IMR-90 (cell line): Measurements from ENCODE around the gene MED17. TPM values are rescaled to one million over a fixed set of nuclear protein-coding genes. Genes with fewer than 3 reads are reported as not detected.

ENCODE experiments used
- ATAC-seq: fragments of 200-7000 bp; cut with Tn5 transposase; 2 replicates; pipeline ENCODE4 v1.9.1; 2020; ENCODE audit warnings: low read depth, mild to moderate bottlenecking, moderate library complexity
- BruUV-seq: library from RNA; stranded (reverse); fragments of 400-500 nt; replicated peaks from 2 replicates; lab custom pipeline; 2021; lab: Mats Ljungman, UMichigan
- CTCF ChIA-PET: fragments of 300-600 bp; formaldehyde crosslinking; extraction: SDS; loops from one replicate; lab custom pipeline; 2021; ENCODE audit warnings: antibody characterized with exemption; lab: Yijun Ruan, JAX
- POLR2A ChIA-PET: fragments of 300-600 bp; sonication (Branson Sonifier 250); formaldehyde crosslinking; loops from one replicate; lab custom pipeline; 2022; ENCODE audit warnings: antibody characterized with exemption; ENCODE audit not compliant: unreplicated experiment; lab: Charles Lee
- DNase-seq: peaks from one replicate; pipeline ENCODE4 v3.0.0; 2013
- H2AFZ ChIP-seq: replicated peaks from 2 replicates; pipeline ENCODE3; 2013; ENCODE audit warnings: low read length, mild to moderate bottlenecking; ENCODE audit not compliant: poor library complexity
- H2AK5ac ChIP-seq: 2 replicates; pipeline ENCODE4 v1.6.1; 2013; ENCODE audit warnings: low read depth, low read length, inconsistent platforms
- H2AK9ac ChIP-seq: replicated peaks from 2 replicates; pipeline ENCODE3; 2013; ENCODE audit warnings: mild to moderate bottlenecking, low read depth, low read length, moderate library complexity; ENCODE audit not compliant: poor library complexity
- H2BK120ac ChIP-seq: 2 replicates; pipeline ENCODE4 v1.6.1; 2013; ENCODE audit warnings: low read depth, low read length, inconsistent platforms
- H2BK15ac ChIP-seq: 3 replicates; pipeline ENCODE4 v1.6.1; 2013; ENCODE audit warnings: low read depth, low read length, inconsistent platforms
- H2BK20ac ChIP-seq: 2 replicates; pipeline ENCODE4 v1.6.1; 2013; ENCODE audit warnings: low read depth, mild to moderate bottlenecking, inconsistent platforms, low read length, moderate library complexity
- H2BK5ac ChIP-seq: 2 replicates; pipeline ENCODE4 v1.6.1; 2013; ENCODE audit warnings: mild to moderate bottlenecking, low read depth, low read length, inconsistent platforms; ENCODE audit not compliant: poor library complexity, severe bottlenecking
- H3K14ac ChIP-seq: replicated peaks from 2 replicates; pipeline ENCODE4 v1.6.1; 2013; ENCODE audit warnings: low read depth, low read length, inconsistent platforms
- H3K18ac ChIP-seq: 2 replicates; pipeline ENCODE4 v1.6.1; 2013; ENCODE audit warnings: low read depth, low read length, control low read depth
- H3K23ac ChIP-seq: 2 replicates; pipeline ENCODE4 v1.6.1; 2013; ENCODE audit warnings: low read depth, low read length, inconsistent platforms
- H3K27ac ChIP-seq: 2 replicates; pipeline ENCODE4 v1.5.1; 2013; ENCODE audit warnings: mild to moderate bottlenecking, control low read depth, low read length; ENCODE audit not compliant: insufficient read depth
- H3K27me3 ChIP-seq: 2 replicates; pipeline ENCODE4 v1.6.1; 2013; ENCODE audit warnings: low read length; ENCODE audit not compliant: control insufficient read depth, insufficient read depth
- H3K36me3 ChIP-seq: 2 replicates; pipeline ENCODE4 v1.6.1; 2013; ENCODE audit warnings: low read length, mixed read lengths; ENCODE audit not compliant: control insufficient read depth, insufficient read depth
- H3K4ac ChIP-seq: 2 replicates; pipeline ENCODE4 v1.6.1; 2013; ENCODE audit warnings: low read depth, low read length, inconsistent platforms
- H3K4me1 ChIP-seq: 2 replicates; pipeline ENCODE4 v1.6.1; 2013; ENCODE audit warnings: low read length, mixed read lengths; ENCODE audit not compliant: control insufficient read depth, insufficient read depth
- H3K4me2 ChIP-seq: 2 replicates; pipeline ENCODE4 v1.6.1; 2013; ENCODE audit warnings: low read depth, mild to moderate bottlenecking, control low read depth, low read length, moderate library complexity
- H3K4me3 ChIP-seq: 2 replicates; pipeline ENCODE4 v1.5.1; 2013; ENCODE audit warnings: low read depth, mild to moderate bottlenecking, control low read depth, low read length, moderate library complexity; ENCODE audit not compliant: insufficient read depth
- H3K56ac ChIP-seq: 2 replicates; pipeline ENCODE4 v1.6.1; 2013; ENCODE audit warnings: low read length, inconsistent platforms; ENCODE audit not compliant: insufficient read depth; ENCODE audit errors: extremely low read depth
- H3K79me1 ChIP-seq, 2 experiments: 2 replicates each; pipeline ENCODE4 v1.6.1; 2013; ENCODE audit warnings: low read length in 2 of 2, inconsistent platforms in 1 of 2, low read depth in 1 of 2
- H3K9ac ChIP-seq: 2 replicates; pipeline ENCODE4 v1.6.1; 2013; ENCODE audit warnings: low read depth, low read length, control low read depth
- H3K9me1 ChIP-seq: 2 replicates; pipeline ENCODE4 v1.6.1; 2013; ENCODE audit warnings: low read length, inconsistent platforms; ENCODE audit not compliant: insufficient read depth
- H3K9me3 ChIP-seq: 2 replicates; pipeline ENCODE4 v1.6.1; 2013; ENCODE audit warnings: low read length; ENCODE audit not compliant: control insufficient read depth, insufficient read depth
- H4K20me1 ChIP-seq: 2 replicates; pipeline ENCODE4 v1.6.1; 2013; ENCODE audit warnings: low read length, inconsistent platforms; ENCODE audit not compliant: insufficient read depth
- H4K5ac ChIP-seq: 2 replicates; pipeline ENCODE4 v1.6.1; 2013; ENCODE audit warnings: mild to moderate bottlenecking, low read depth, low read length, control low read depth
- H4K8ac ChIP-seq, 2 experiments: 2 replicates each; pipeline ENCODE4 v1.6.1; 2013; ENCODE audit warnings: low read depth in 2 of 2, low read length in 2 of 2, control low read depth in 1 of 2, inconsistent platforms in 1 of 2
- H4K91ac ChIP-seq: 2 replicates; pipeline ENCODE4 v1.6.1; 2013; ENCODE audit warnings: low read depth, low read length, inconsistent platforms; ENCODE audit not compliant: insufficient read depth
- CTCF ChIP-seq: conservative IDR thresholded peaks from 2 replicates; pipeline ENCODE4 v1.5.1; 2012; ENCODE audit warnings: mild to moderate bottlenecking, low read depth, low read length, improper control_type of control experiment
- ELK1 ChIP-seq: fragments of 150-350 bp; IDR thresholded peaks from 2 replicates; pipeline ENCODE4 v1.6.1; 2016; ENCODE audit warnings: low read depth, mild to moderate bottlenecking, low read length, moderate library complexity, borderline replicate concordance
- FOS ChIP-seq: fragments of 150-350 bp; IDR thresholded peaks from 2 replicates; pipeline ENCODE4 v1.6.1; 2016; ENCODE audit warnings: low read depth, low read length
- MAZ ChIP-seq: IDR thresholded peaks from 2 replicates; pipeline ENCODE4 v1.6.1; 2012; ENCODE audit warnings: low read depth, mild to moderate bottlenecking, low read length, improper control_type of control experiment, moderate library complexity, borderline replicate concordance
- WGBS, 2 experiments: methylation state at CpG; one replicate each; pipeline versions ENCODE4 v1.1.5 to v1.1.7; 2013; ENCODE audit warnings: missing lambda C conversion rate in 2 of 2; ENCODE audit not compliant: insufficient read length in 1 of 2; ENCODE audit errors: extremely low coverage in 2 of 2; 5-methylcytosine and 5-hydroxymethylcytosine counted together
- dilution Hi-C: fragments of 300-500 bp; cut with HindIII; formaldehyde crosslinking; loops from one replicate; pipeline ENCODE4 v1.14.3; 2018; ENCODE audit warnings: low sequenced_read_pairs; ENCODE audit not compliant: unreplicated experiment
- in situ Hi-C: fragments of 300-500 bp; cut with MboI; formaldehyde crosslinking; loops from 3 replicates; pipeline ENCODE4 v1.14.3; 2019; ENCODE audit warnings: low sequenced_read_pairs, inconsistent platforms, mixed read lengths
- intact Hi-C: fragments of 100-400 bp; cut with micrococcal nuclease; formaldehyde crosslinking; loops from 2 replicates; pipeline ENCODE4 v1.10.0; 2022
- polyA plus RNA-seq, 3 experiments: library from polyadenylated mRNA; depleted of rRNA; stranded (reverse); fragments of >200 nt; gene quantifications; 2 replicates each; pipeline ENCODE4 v1.2.3, GENCODE V29; 2012; ENCODE audit warnings: low replicate concordance in 1 of 3
- total RNA-seq: library from RNA; depleted of rRNA; stranded (reverse); fragments of >200 nt; gene quantifications from 2 replicates; pipeline ENCODE4 v1.2.3, GENCODE V29; 2012

MED17 gene
- total and polyA plus RNA-seq, 2 of the 4 experiments (the other 2 are of a cell fraction): 20.0 to 23.3 TPM

GRCh38 chr11:93770160-93770559, 13.9 kb upstream of the MED17 start:
- no CpG with 5 or more reads among the region's 1 CpG for WGBS, 2 experiments
- Histone ChIP-seq H2BK20ac (no peak overlapping the region), H2BK15ac (no peak overlapping the region), H2BK120ac (no peak overlapping the region), H2AFZ (no peak overlapping the region), H3K9ac (no peak overlapping the region), H3K36me3 (no peaks in the 10 kb centered on the region), H3K56ac (no peak overlapping the region), H3K4me2 (no peak overlapping the region), H2AK5ac (no peak overlapping the region), H3K27ac (no peak overlapping the region), H3K14ac (no peak overlapping the region), H4K8ac (no peak overlapping the region), H2BK5ac (no peak overlapping the region), H3K79me1 (no peaks in the 10 kb centered on the region), H3K4me1 (no peaks in the 10 kb centered on the region), H4K5ac (no peak overlapping the region), H3K23ac (no peak overlapping the region), H3K4me3 (no peak overlapping the region), H3K18ac (no peak overlapping the region), H3K4ac (no peak overlapping the region), H4K20me1 (no peaks in the 10 kb centered on the region), H3K27me3 (no peaks in the 10 kb centered on the region), H3K9me1 (no peaks in the 10 kb centered on the region), H2AK9ac (no peak overlapping the region), H3K9me3 (peaks cover 4% of the 10 kb centered on the region; the same call in 1 of the 2 replicates), H4K91ac (no peak overlapping the region)
- intact Hi-C loops: no loop called here
- no TSS peak for BruUV-seq
- DNase-seq (no peak), ATAC-seq (no peak)
- TF ChIP-seq MAZ (no peak), CTCF (no peak), FOS (no peak), ELK1 (no peak)
- ChIA-PET CTCF (no interaction called here), POLR2A (no interaction called here)
- dilution Hi-C loops: no loop called here
- in situ Hi-C loops: no loop called here
